A172 (cell line): ENCODE measurements around the gene EPN1. TPM values are rescaled to one million over a fixed set of nuclear protein-coding genes. Genes with fewer than 3 reads are reported as not detected.
A peak's percentile ranks its signal among the peaks of the same experiment; 100 is the strongest.

Source experiments
- DNase-seq: peaks from one replicate; pipeline ENCODE4 v3.0.0-alpha.2; 2015; ENCODE audit warnings: low spot score
- total RNA-seq: library from RNA; depleted of rRNA; stranded (reverse); fragments of >200 nt; shearing (Covaris generic); gene quantifications from 2 replicates; pipeline ENCODE4 v1.2.3, GENCODE V29; 2014; rRNA removed

EPN1 gene
- total RNA-seq: 135 and 138 TPM in 2 replicates

DNA sequence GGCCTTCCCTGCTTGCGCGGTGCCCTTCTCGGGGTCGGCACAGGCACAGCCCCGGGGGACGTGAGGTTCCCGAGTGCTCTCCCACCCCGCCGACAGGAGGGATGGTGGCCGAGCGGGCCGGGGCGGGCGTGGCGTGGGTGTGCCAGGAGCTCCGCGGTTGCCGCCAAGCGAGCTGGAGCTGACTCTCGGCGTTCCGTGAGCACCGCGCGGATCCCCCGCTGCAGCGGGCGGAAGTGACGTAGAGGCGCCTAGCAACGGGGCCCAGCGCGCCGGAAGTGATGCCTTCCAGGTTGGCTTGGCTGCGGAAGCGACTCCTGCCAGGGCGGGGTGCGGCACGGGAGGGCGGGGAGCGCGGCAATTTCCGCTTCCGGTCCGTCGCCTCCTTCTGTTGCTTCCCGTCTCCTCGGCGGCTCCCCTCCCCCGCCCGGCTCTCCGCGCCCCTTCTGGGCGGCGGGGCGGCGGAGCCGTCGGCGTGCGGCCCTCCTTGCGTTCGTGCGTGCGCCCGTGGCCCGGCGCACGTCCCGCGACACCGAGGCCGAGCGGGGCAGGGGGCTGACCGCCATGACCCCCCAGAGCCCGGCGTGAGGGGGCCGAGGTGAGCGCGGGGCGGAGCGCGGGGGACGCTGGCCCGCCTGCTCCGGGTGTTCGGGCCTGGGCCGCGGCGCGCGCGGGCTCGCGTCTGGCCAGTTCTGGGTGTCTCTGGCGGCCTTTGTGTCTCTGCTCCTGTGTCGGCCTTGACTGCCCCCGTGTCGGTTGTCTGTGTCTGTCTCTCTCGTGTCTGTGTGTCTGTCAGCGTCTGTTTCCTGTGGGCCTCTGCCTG, at the start of gene EPN1:
TSS of gene EPN1 (plus strand) at position 386 of the 820 bp plus-strand sequence. CDS start 3,402 bp downstream, outside the sequence.
- peak; percentile 98 for DNase-seq

GRCh38 chr19:55626350-55626749, 48.7 kb upstream of the EPN1 start:
- DNase-seq: no peak

GRCh38 chr19:55632463-55632834, 42.6 kb upstream of the EPN1 start:
- DNase-seq: peak; percentile 93

- DNase-seq: no peak
Observed at GRCh38 chr19:55633861-55634260, 41.2 kb upstream of the EPN1 start.

- no peak for DNase-seq
Observed at GRCh38 chr19:55635334-55635717, 39.7 kb upstream of the EPN1 start.

GRCh38 chr19:55635856-55636440, 39.1 kb upstream of the EPN1 start:
- no peak for DNase-seq

- DNase-seq: no peak
Observed at GRCh38 chr19:55636723-55637122, 38.3 kb upstream of the EPN1 start.

DNA sequence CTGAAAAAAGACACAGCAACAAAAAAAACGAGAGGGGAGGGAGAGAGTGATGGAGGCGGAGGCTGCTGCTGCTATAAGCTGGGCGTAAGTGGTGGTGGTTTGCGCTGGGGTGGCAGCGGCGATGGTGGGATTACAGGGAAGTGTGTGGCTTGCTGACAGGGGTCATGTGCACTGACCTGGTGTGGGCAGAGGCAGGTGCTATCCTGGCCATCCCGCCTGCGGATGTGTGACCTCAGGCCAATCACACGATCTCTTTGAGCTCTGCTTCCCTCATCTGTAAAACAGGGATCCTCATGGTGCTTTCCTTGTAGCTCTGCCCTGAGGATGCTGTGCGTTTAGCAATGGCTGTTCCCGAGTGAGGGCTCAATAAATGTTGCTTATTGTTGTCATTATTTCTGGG, 37.5 kb upstream of the EPN1 start:
- DNase-seq: no peak

DNA sequence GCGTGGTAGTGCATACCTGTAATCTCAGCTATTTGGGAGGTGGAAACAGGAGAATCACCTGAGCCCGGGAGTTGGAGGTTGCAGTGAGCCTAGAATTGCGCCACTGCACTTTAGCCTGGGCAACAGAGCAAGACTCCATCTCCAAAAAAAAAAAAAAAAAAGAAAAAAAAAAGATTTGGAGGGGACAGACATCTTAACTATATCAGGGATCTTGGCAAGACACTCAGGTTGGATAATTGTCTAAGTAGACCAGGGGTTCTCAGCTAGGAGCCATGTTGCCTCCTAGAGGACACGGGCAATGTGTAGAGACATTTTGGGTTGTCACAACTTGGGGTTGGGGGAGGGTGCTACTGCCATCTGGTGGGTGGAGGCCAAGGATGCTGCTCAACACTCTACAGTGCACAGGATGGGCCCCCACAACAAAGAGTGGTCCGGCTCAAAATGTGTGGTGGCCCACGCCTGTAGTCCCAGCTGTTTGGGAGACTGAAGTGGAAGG, 36.1 kb upstream of the EPN1 start:
- DNase-seq: peak; percentile 69

GRCh38 chr19:55640043-55640576, 34.9 kb upstream of the EPN1 start:
- no peak for DNase-seq

- DNase-seq: peak; percentile 46
Observed at GRCh38 chr19:55640577-55641425, 34.2 kb upstream of the EPN1 start, which contains the start of gene ZNF580. Gene ZNF580 (plus strand): TSS chr19:55641002. CDS start chr19:55642509, 1,507 bp downstream.

DNA sequence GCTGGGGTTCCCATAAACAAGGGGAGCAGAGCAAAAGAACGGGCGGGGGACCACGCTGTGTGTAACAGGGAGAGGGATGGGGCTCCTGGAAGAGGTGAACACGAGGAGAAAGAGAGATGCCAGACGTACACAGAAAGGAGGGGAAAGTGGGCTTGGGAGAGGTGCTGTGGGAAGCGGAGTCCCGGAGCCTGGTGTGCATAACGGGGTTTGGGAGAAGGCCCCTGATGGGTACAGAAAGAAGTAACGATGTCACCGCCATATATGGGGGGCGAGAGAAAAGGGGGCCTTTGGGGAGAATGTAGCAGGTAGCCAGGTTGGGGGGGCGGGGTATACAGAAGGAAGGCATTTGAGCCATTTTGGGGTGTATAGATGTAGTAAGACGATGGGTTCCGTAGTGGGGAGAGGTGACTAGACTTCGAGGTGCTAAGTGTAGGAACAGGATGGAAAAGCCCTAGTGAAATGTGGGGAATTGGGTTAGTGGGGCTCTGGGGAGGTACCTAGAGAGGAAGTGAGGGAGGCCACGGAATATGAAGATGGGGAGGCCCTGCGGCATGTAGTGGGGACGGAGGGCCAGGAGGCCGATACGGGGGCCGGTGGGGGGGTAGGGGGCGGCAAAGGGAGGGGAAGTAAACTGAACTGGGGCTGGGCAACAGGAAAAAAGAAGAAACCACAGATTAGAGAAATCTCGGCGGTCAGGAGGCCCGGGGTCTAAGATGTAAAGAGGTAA, 33.4 kb upstream of the EPN1 start:
- no peak for DNase-seq

- no peak for DNase-seq
Observed at GRCh38 chr19:55642153-55643002, 32.6 kb upstream of the EPN1 start.

DNA sequence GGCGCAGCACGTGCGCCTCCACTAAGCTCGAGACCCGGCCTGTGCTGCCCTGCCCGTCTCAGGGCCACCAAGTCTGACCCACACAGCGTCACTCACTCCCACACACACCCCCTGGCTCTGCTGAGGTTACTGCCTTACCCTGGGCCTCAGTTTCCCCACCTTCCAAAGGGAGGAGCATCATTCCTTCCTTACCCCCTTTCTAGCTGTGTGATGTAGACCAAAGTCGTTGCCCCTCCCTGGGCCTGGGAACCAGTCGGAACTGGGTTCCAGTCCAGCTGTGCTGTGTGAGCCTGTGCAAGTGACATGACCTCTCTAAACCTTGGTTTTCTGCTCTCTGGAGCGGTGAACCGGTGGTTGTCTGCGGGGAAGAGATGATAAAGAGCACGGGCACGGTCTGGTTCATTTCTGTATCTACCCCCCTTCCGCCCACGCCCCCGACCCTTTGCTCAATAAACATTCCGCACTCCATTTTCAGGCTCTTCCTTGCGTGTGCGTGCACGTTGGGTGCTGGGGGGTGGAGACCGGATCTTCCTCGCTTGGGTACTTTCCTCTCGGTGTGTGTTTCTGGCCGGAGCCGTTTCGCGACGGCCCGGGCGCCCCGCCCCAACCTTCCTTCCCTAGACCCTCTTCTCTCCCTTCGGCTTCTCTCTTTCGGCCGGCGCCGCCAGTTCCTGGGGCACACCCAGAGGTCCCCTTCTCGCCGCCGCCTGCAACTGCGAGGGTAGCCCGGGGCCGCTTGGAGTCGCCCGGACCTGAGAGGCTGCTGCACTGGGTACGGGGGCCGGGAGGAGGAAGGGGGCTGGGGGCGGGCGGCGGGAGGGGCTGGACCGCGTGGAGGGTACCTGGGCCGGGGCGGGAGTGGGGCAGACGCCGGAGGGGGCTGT, 31.8 kb upstream of the EPN1 start, which contains the start of gene ZNF581:
TSS of gene ZNF581 (plus strand) at position 647 of the 884 bp plus-strand sequence. CDS start 923 bp downstream, outside the sequence.
- DNase-seq: peak; percentile 66

DNA sequence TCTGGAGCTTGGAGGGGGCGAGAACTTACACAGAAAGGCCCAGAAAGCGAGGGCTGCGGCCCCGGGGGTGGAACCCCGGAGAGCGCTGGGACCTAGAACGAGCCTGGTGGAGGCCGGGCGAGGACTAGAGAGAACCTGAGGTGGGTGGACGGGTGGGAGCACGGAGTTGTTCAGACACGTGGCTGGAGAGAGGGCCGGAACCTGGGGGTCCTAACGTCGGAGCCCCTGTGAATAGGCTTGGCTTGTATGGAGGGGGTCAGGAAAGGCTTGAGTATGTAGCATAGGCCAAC, 31.2 kb upstream of the EPN1 start:
- no peak for DNase-seq

- DNase-seq: no peak
Observed at GRCh38 chr19:55644191-55644833, 30.7 kb upstream of the EPN1 start.

- DNase-seq: no peak
Observed at GRCh38 chr19:55644842-55645511, 30.0 kb upstream of the EPN1 start.

GRCh38 chr19:55645512-55645881, 29.5 kb upstream of the EPN1 start:
- no peak for DNase-seq
